Pancreas (tissue), 10 donors: ENCODE measurements around the gene SAAL1. TPM values are rescaled to one million over a fixed set of nuclear protein-coding genes. Genes with fewer than 3 reads are reported as not detected.

Source experiments
- ATAC-seq, 4 donors: fragments of 200-7000 bp; cut with Tn5 transposase; one replicate each; pipeline versions ENCODE4 v1.8.0 to v1.9.1; 2020; ENCODE audit warnings: mild to moderate bottlenecking in 4 of 4, moderate library complexity in 4 of 4
- DNase-seq, 6 donors: peaks; one replicate each; pipeline ENCODE4 v3.0.0-alpha.2; 2020
- FAIRE-seq: peaks from 2 replicates; lab custom pipeline; 2012; peaks lifted over from hg19 to GRCh38; lab: Jason Lieb, UNC
- H3K27ac ChIP-seq, 4 donors: fragments of 200-600 bp; sonication (generic); 1 replicate in 3 of 4; 2 replicates in 1 of 4; pipeline versions ENCODE4 v1.5.0 to v1.8.0; 2020
- H3K27me3 ChIP-seq, 4 donors: fragments of 200-600 bp; one replicate each; pipeline ENCODE4 v1.8.0; 2021
- H3K36me3 ChIP-seq, 3 donors: fragments of 200-600 bp; sonication (generic) in 1 of 3; one replicate each; pipeline versions ENCODE4 v1.5.0 to v1.8.0; 2020 to 2021
- H3K4me1 ChIP-seq, 3 donors: fragments of 200-600 bp; one replicate each; pipeline ENCODE4 v1.8.0; 2021
- H3K4me3 ChIP-seq, 4 donors: fragments of 200-600 bp; sonication (generic) in 2 of 4; one replicate each; pipeline versions ENCODE4 v1.5.0 to v1.8.0; 2020 to 2021
- H3K9me3 ChIP-seq, 4 donors: fragments of 200-600 bp; one replicate each; pipeline ENCODE4 v1.8.0; 2021
- intact Hi-C, 3 donors: fragments of 100-400 bp; cut with DNase I; formaldehyde crosslinking; loops; one replicate each; pipeline versions ENCODE4 v1.11.1 to v1.14.2; 2022
- polyA plus RNA-seq, 2 donors: library from polyadenylated mRNA; stranded (reverse); fragments of 200-250 nt; gene quantifications; one replicate each; pipeline ENCODE4 v1.2.3, GENCODE V29; 2013
- total RNA-seq, 6 donors: library from RNA; stranded (reverse); fragmentation: NEBNext Ultra II Directional in 4 of 6; extraction: Animal tissue kit (Norgen Biotek cat#: 25700) in 4 of 6; gene quantifications; one replicate each; pipeline versions ENCODE4 v1.2.1 to v1.2.4, GENCODE V29; 2021 to 2023
- TF ChIP-seq, protein P1 (sequence below), 4 donors: fragments of 200-600 bp; sonication (generic) in 3 of 4; IDR thresholded peaks; one replicate each; pipeline versions ENCODE4 v1.5.0 to v1.8.0; 2021; ENCODE audit warnings: antibody characterized with exemption in 4 of 4
- donor health status: healthy with polysubstance abuse.
- donor health status: DM: no; HTN: no; CAD: no; lungs with moderate emphysema.
- donor health status: DM: no; HTN: no; CAD: no.
- donor health status: control.
- donor health status: control.
- donor health status: Bipolar disorder and iron deficiency.
- donor health status: DM: yes; HTN: yes; CAD: no.
- donor health status: DM: no; HTN: no; CAD: no.
- donor health status: DM: no; HTN: no; CAD: no.
- donor health status: DM: yes; HTN: yes; CAD: no.

The SAAL1 gene
- total and polyA plus RNA-seq, 8 donors: 4.6 to 8.8 (median 5.8) TPM

GRCh38 chr11:18036456-18036855, 69.4 kb downstream of the SAAL1 start:
- TF ChIP-seq, protein P1, sequence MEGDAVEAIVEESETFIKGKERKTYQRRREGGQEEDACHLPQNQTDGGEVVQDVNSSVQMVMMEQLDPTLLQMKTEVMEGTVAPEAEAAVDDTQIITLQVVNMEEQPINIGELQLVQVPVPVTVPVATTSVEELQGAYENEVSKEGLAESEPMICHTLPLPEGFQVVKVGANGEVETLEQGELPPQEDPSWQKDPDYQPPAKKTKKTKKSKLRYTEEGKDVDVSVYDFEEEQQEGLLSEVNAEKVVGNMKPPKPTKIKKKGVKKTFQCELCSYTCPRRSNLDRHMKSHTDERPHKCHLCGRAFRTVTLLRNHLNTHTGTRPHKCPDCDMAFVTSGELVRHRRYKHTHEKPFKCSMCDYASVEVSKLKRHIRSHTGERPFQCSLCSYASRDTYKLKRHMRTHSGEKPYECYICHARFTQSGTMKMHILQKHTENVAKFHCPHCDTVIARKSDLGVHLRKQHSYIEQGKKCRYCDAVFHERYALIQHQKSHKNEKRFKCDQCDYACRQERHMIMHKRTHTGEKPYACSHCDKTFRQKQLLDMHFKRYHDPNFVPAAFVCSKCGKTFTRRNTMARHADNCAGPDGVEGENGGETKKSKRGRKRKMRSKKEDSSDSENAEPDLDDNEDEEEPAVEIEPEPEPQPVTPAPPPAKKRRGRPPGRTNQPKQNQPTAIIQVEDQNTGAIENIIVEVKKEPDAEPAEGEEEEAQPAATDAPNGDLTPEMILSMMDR (IDR thresholded peaks at IDR 0.05): no peak
- ATAC-seq (no peak), FAIRE-seq (no peak), DNase-seq (no peak)
- Histone ChIP-seq H3K4me3 (no peak overlapping the region), H3K27ac (no peak overlapping the region), H3K9me3 (no peaks in the 10 kb centered on the region), H3K27me3 (no peaks in the 10 kb centered on the region), H3K4me1 (no peaks in the 10 kb centered on the region), H3K36me3 (no peaks in the 10 kb centered on the region)
- intact Hi-C loops: no loop called here

Other genes starting within 250 kb of the SAAL1 start
- gene SERGEF, start 93.0 kb downstream of the SAAL1 start, total RNA-seq: 10 to 100 TPM; 17.8 to 29.6 (median 24.0) TPM
- 100 to 1,000 TPM in 1 of 2 donors, 10 to 100 TPM in 1; 51.9 to 101 TPM for gene SERGEF, start 93.0 kb downstream of the SAAL1 start, polyA plus RNA-seq
- under 1 TPM; 0.03 to 0.35 (median 0.14) TPM for gene TPH1, start 59.8 kb downstream of the SAAL1 start, total RNA-seq
- gene TPH1, start 59.8 kb downstream of the SAAL1 start, polyA plus RNA-seq: under 1 TPM; 0.23 to 0.47 TPM
- gene MRGPRX3, start 26.5 kb upstream of the SAAL1 start, total RNA-seq: not detected
- gene MRGPRX3, start 26.5 kb upstream of the SAAL1 start, polyA plus RNA-seq: not detected
- not detected for gene MRGPRX4, start 66.8 kb upstream of the SAAL1 start, total RNA-seq
- not detected for gene MRGPRX4, start 66.8 kb upstream of the SAAL1 start, polyA plus RNA-seq
- gene SAA4, start 130.7 kb upstream of the SAAL1 start, total RNA-seq: under 1 TPM in 1 of 6 donors, not detected in 5; 0.44 TPM
- not detected for gene SAA4, start 130.7 kb upstream of the SAAL1 start, polyA plus RNA-seq
- 10 to 100 TPM in 3 of 6 donors, under 1 TPM in 1, not detected in 2; 0.59 to 22.0 (median 16.8) TPM for gene SAA2, start 142.6 kb upstream of the SAAL1 start, total RNA-seq
- 1 to 10 TPM in 1 of 2 donors, under 1 TPM in 1; 0.49 to 3.3 TPM for gene SAA2, start 142.6 kb upstream of the SAAL1 start, polyA plus RNA-seq
- gene SAA1, start 160.2 kb upstream of the SAAL1 start, total RNA-seq: 10 to 100 TPM in 3 of 6 donors, 1 to 10 TPM in 2, under 1 TPM in 1; 0.67 to 77.9 (median 10.1) TPM
- 10 to 100 TPM in 1 of 2 donors, 1 to 10 TPM in 1; 5.9 to 47.8 TPM for gene SAA1, start 160.2 kb upstream of the SAAL1 start, polyA plus RNA-seq
- 1 to 10 TPM; 4.6 to 9.7 (median 7.3) TPM for gene HPS5, start 216.1 kb upstream of the SAAL1 start, total RNA-seq
- 1 to 10 TPM; 3.4 to 5.0 TPM for gene HPS5, start 216.1 kb upstream of the SAAL1 start, polyA plus RNA-seq
- 10 to 100 TPM; 13.9 to 23.1 (median 18.2) TPM for gene GTF2H1, start 216.5 kb upstream of the SAAL1 start, total RNA-seq
- 10 to 100 TPM; 11.9 to 20.5 TPM for gene GTF2H1, start 216.5 kb upstream of the SAAL1 start, polyA plus RNA-seq